ENCODE measurements around the gene MOSPD2. TPM values are rescaled to one million over a fixed set of nuclear protein-coding genes. Genes with fewer than 3 reads are reported as not detected.

MOSPD2 gene
- total RNA-seq, result 13.0 and 13.7 TPM in 2 replicates

DNA sequence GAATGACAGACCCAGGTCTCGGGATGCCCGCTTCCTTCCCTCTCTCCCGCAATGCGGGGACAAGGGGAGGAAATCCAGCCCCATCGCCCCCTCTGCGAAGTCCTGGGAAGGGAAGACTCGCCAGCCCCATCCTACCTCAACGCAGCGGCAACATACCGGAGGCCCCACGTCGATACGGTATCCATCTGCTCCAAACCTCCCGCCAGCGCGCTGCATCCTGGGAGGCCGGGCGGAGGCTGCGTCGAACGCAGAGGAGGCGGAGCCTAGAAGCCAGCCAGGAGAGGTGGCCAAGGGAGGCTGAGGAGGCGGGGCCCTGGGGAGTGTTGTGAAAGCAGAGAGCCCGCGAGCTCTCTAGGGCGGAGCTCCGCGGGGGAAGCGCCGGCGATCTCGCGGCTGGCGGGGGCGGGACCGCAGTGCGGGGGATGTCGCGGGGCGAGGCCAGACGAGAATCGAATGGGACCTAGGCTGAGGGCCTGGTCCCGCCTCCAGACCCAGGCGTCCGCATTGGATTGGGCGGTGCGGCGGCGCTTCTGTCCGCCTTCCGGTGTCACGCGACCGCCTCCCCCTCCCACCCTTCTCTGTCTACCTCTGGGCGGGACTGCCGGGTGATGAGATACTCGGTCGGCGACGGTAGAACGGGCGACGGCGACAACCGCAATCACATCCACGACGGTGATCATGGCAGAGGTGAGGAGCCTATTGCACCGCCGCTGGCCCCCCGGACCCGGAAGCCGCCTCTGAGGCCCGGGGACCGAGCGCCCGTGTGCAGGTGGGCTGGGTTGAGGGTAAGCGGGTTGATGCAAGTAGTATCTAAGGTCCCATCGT lies at the start of gene MOSPD2, which contains the start of gene FANCB:
Gene MOSPD2, plus strand, starts transcription at position 571 of the 825 bp plus-strand sequence. Its CDS starts 108 bp downstream, at position 679.
Gene FANCB, minus strand, starts transcription at position 219 of the 825 bp plus-strand sequence. CDS start 7,559 bp downstream, outside the sequence.

Other genes with a start within 250 kb of the MOSPD2 start
- 3.3 and 4.8 TPM in 2 replicates for gene FANCB, start 352 bp upstream of the MOSPD2 start, total RNA-seq

Measured in smooth muscle cell of the pulmonary artery (primary cell).